ENCODE results near the gene C16orf90. TPM values are rescaled to one million over a fixed set of nuclear protein-coding genes. Genes with fewer than 3 reads are reported as not detected.

C16orf90 gene
- total and polyA plus RNA-seq, 2 donors (not counting 1 experiment from before 2014, with no cell fraction given) = not detected

DNA sequence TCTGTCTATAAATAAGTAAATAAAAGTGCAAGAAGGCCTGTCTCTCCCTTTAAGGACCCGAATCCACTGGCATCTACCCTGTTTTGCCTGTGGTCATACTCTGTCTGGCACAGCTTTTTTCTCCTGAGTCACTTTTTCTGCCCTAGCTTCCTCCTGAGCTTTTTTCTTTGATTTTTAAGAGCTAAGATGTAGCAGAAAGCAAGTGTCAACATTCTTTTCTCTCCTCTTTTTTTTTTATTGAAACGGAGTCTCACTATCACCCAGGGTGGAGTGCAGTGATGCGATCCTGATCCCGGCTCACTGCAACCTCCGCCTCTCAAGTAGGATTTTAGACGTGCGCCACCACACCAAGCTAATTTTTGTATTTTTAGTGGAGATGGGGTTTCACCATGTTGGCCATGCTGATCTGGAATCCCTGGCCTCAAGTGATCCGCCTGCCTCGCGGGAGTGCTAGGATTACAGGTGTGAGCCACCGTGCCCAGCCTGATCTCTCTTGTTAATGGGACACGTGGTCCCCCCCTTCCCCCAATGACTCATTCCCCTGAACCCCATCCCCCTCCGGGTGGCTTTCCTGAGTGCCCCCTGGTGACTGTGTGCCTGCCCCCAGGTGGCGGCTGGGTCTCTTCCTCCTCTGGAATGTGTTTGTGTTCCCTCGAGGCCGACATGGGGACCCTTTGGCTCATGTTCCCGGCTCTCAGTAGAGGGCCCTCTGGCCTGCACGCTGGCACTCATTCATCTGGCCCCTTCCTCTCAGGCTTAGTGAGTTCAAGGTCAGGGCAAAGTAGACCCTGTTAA lies 14.2 kb downstream of the C16orf90 start:
- TF ChIP-seq EZH2 (IDR thresholded peaks at IDR 0.05; ENCODE audit: low read length, missing control alignments) (no peak), CTCF (conservative IDR thresholded peaks at IDR 0.05 in 1 of 2, IDR thresholded peaks at IDR 0.05 in 1 of 2; ENCODE audit: low read depth in 1 of 2, low read length in 2 of 2) (no peak)
- Histone ChIP-seq H3K36me3 (ENCODE audit: control insufficient read depth, insufficient read depth, low read length) (peaks cover 22% of the 10 kb centered on the region), H3K9ac (ENCODE audit: insufficient read depth, low read length) (no peak overlapping the region), H2AFZ (ENCODE audit: low read length) (no peak overlapping the region), H3K4me2 (ENCODE audit: extremely low read depth, insufficient read depth, low read length) (no peak overlapping the region), H3K9me3 (ENCODE audit: control insufficient read depth, insufficient read depth, low read depth, low read length) (no peaks in the 10 kb centered on the region), H4K20me1 (ENCODE audit: control insufficient read depth, extremely low read depth, insufficient read depth, low read length) (no peaks in the 10 kb centered on the region), H3K27me3 (ENCODE audit: control insufficient read depth, insufficient read depth, low read length) (no peaks in the 10 kb centered on the region), H3K4me3 (replicated peaks in 1 of 4; ENCODE audit: control extremely low read depth in 1 of 4, insufficient read depth in 1 of 4, low read depth in 3 of 4, low read length in 4 of 4) (no peak overlapping the region), H3K27ac (ENCODE audit: insufficient read depth, low read length) (no peak overlapping the region), H3K79me2 (ENCODE audit: control insufficient read depth, insufficient read depth, low read length) (peaks cover 5% of the 10 kb centered on the region), H3K4me1 (ENCODE audit: control insufficient read depth, extremely low read depth, insufficient read depth, low read length) (no peaks in the 10 kb centered on the region)
- no peak for DNase-seq (ENCODE audit: low read depth in 2 of 2)

GRCh38 chr16:3479654-3480216 lies 15.6 kb downstream of the C16orf90 start:
- Histone ChIP-seq H3K27me3 (ENCODE audit: control insufficient read depth, insufficient read depth, low read length) (no peaks in the 10 kb centered on the region), H3K27ac (ENCODE audit: insufficient read depth, low read length) (no peak overlapping the region), H3K4me1 (ENCODE audit: control insufficient read depth, extremely low read depth, insufficient read depth, low read length) (no peaks in the 10 kb centered on the region), H3K9ac (ENCODE audit: insufficient read depth, low read length) (no peak overlapping the region), H3K4me2 (ENCODE audit: extremely low read depth, insufficient read depth, low read length) (no peak overlapping the region), H3K79me2 (ENCODE audit: control insufficient read depth, insufficient read depth, low read length) (peaks cover 12% of the 10 kb centered on the region), H3K4me3 (replicated peaks in 1 of 4; ENCODE audit: control extremely low read depth in 1 of 4, insufficient read depth in 1 of 4, low read depth in 3 of 4, low read length in 4 of 4) (no peak overlapping the region), H3K9me3 (ENCODE audit: control insufficient read depth, insufficient read depth, low read depth, low read length) (no peaks in the 10 kb centered on the region), H4K20me1 (ENCODE audit: control insufficient read depth, extremely low read depth, insufficient read depth, low read length) (no peaks in the 10 kb centered on the region), H2AFZ (ENCODE audit: low read length) (no peak overlapping the region), H3K36me3 (ENCODE audit: control insufficient read depth, insufficient read depth, low read length) (peaks cover 13% of the 10 kb centered on the region)
- TF ChIP-seq CTCF (conservative IDR thresholded peaks at IDR 0.05 in 1 of 2, IDR thresholded peaks at IDR 0.05 in 1 of 2; ENCODE audit: low read depth in 1 of 2, low read length in 2 of 2) = no peak
- no peak for TF ChIP-seq EZH2 (IDR thresholded peaks at IDR 0.05; ENCODE audit: low read length, missing control alignments)
- no peak for DNase-seq (ENCODE audit: low read depth in 2 of 2)

- Histone ChIP-seq H3K27ac (ENCODE audit: insufficient read depth, low read length) (no peak overlapping the region), H4K20me1 (ENCODE audit: control insufficient read depth, extremely low read depth, insufficient read depth, low read length) (no peaks in the 10 kb centered on the region), H3K4me3 (replicated peaks in 1 of 4; ENCODE audit: control extremely low read depth in 1 of 4, insufficient read depth in 1 of 4, low read depth in 3 of 4, low read length in 4 of 4) (no peak overlapping the region), H3K4me2 (ENCODE audit: extremely low read depth, insufficient read depth, low read length) (no peak overlapping the region), H3K9me3 (ENCODE audit: control insufficient read depth, insufficient read depth, low read depth, low read length) (no peaks in the 10 kb centered on the region), H3K27me3 (ENCODE audit: control insufficient read depth, insufficient read depth, low read length) (no peaks in the 10 kb centered on the region), H2AFZ (ENCODE audit: low read length) (no peak overlapping the region), H3K79me2 (ENCODE audit: control insufficient read depth, insufficient read depth, low read length) (peaks cover 21% of the 10 kb centered on the region), H3K4me1 (ENCODE audit: control insufficient read depth, extremely low read depth, insufficient read depth, low read length) (no peaks in the 10 kb centered on the region), H3K36me3 (ENCODE audit: control insufficient read depth, insufficient read depth, low read length) (peaks cover 9% of the 10 kb centered on the region), H3K9ac (ENCODE audit: insufficient read depth, low read length) (no peak overlapping the region)
- no peak for DNase-seq (ENCODE audit: low read depth in 2 of 2)
- TF ChIP-seq CTCF (conservative IDR thresholded peaks at IDR 0.05 in 1 of 2, IDR thresholded peaks at IDR 0.05 in 1 of 2; ENCODE audit: low read depth in 1 of 2, low read length in 2 of 2) (no peak), EZH2 (IDR thresholded peaks at IDR 0.05; ENCODE audit: low read length, missing control alignments) (no peak)
These were observed 16.9 kb downstream of the C16orf90 start for GRCh38 chr16:3478242-3478925.

Data from fibroblast of lung (primary cell).